Activated CD4-positive, alpha-beta T cell treated with anti-CD3 and anti-CD28 coated beads, Interleukin-2, amount 50 U/mL, for 16 hours (primary cell): ENCODE data around the gene ST8SIA2.
"Not testable (repeated sequence)": the region's sequence is repeated elsewhere in the genome, so short reads cannot be mapped to it uniquely, and the experiment has no call there.

Experiments used
- DNase-seq: peaks from one replicate; pipeline ENCODE4 v3.0.0-alpha.2; 2020

The ST8SIA2 gene

DNA sequence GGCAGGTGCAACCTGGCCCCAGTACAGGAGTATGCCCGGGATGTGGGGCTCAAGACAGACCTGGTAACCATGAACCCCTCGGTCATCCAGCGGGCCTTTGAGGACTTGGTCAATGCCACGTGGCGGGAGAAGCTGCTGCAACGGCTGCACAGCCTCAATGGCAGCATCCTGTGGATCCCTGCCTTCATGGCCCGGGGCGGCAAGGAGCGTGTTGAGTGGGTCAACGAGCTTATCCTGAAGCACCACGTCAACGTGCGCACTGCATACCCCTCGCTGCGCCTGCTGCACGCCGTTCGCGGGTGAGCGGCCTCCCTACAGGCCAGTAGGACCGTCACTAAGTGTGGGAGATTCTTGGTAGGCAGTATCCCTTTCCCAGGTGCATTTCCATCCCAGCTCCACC lies 51.0 kb downstream of the ST8SIA2 start:
- DNase-seq = no peak

DNA sequence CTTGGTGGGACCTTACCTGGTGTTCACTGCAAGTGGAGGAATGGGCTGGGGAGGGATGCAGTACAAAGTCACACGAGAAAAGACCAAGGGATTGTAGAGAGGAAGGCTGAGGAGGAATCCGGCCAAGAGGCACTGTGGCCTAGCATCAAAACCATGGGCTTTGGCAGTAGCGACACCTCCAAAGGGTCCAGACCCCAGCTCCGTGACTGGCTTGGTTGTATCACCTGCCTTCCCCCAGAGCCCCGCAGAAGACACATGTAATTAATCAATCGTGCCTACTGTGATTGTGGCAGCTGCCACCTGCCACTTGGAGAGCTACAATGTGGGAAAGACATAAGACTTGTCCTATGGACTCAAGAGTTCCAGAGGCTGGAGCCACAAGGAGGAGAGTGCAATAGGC lies 54.7 kb downstream of the ST8SIA2 start:
- no peak for DNase-seq

DNA sequence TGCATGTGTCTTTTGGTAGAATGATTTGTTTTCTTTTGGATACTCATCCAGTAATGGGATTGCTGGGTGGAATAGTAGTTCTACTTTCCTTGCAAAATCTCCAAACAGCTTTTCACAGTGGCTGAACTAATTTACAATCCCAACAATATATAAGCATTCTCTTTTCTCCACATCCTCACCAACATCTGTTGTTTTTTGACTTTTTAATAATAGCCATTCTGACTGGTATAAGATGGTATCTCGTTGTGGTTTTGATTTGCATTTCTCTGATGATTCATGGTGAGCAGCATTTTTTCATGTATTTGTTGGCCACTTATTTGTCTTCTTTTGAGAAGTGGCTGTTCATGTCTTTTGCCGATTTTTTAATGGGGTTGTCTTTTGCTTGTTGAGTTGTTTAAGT lies 55.8 kb downstream of the ST8SIA2 start:
- peak; percentile 2 for DNase-seq

DNA sequence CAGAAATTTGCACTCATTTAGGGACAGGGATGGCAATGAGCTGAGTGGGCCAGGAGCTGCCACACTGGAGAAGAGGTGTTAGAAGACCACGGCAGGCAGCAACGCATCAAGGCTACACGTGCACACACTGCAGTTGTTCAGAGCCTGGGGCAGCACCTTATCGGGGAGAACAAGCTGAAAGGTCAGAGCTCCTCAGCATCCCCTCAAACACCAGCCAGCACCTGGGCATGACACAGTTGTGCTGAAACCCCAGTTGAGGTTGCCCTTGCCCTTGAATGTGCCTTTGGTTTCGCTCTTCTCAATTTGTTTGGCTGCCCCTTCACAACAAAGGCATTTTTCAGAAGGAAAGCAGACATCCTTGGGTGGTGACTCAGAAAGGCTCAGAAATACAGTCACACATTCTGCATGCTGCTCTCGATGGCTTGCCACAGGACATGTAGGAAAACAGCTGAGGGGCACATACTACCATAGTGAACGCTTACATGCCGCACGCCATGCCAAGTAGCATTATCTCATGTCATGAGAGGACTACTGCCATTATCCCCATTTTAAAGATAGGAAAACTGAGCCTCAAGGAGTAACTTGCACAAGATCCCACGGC lies 57.6 kb downstream of the ST8SIA2 start:
- no peak for DNase-seq

DNA sequence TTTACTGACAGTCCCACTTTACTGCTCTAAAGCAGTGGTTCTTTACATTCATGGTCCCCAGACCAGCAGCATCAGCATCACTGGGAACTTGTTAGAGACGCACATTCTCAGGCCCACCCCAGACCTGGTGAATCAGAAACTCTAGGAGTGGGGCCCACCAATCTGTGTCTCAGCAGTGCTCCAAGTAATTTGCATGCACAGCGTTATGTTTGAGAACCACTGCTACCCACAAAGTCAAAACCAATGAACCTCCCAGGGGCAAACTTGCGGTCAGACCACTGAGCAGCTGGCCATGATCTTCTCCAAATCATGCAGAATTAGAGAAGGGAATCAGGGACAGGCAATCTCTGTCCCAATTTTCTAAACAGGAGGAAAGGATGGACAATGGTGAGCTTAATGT lies 58.5 kb downstream of the ST8SIA2 start:
- DNase-seq = no peak

DNA sequence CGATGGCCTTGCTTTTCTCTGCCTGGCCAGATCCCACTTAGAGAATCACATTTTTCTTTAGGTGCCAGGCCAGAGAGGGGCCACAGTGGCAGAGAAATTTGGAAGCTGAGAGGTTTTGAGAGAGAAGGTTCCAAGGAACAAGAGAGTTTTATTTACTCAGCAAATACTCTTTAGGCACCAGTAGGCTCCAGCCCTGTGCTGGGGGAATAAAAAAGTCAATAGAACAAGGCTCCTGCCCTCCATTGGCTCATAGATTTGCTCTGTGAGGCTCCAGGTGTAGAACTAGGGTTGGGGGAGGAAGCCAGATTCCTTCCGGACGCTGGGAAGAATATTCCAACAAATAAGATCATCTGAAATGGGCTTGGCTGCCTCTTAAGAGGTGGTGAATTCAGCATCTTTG lies 59.9 kb downstream of the ST8SIA2 start:
- no peak for DNase-seq

DNA sequence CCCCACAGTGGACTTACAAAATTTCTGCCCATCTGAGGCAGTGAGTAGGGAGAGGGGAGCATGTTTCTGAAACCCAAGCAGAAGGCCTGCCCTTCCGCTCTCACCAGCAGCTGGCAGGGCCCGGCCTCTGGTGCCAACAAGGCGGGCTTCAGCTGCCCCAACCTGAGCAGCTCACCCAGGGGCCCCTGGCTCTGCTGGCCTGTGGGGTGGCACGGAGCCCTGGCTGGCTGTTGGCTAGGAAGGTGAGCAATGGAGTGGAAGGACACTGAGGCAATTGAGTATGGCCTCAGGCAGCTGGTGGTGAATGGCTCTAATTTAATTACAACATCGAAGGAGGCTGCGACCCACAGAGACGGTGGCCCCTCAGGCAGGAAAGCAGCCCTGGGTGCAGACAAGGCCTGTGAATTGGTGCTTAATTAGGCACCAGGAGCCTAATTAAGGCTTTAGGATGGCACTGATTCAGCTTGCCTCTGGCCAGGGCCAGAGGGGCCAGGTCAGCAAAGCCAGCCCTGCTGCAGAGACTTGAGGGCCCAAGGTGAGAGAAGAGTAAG lies 60.9 kb downstream of the ST8SIA2 start:
- no peak for DNase-seq

DNA sequence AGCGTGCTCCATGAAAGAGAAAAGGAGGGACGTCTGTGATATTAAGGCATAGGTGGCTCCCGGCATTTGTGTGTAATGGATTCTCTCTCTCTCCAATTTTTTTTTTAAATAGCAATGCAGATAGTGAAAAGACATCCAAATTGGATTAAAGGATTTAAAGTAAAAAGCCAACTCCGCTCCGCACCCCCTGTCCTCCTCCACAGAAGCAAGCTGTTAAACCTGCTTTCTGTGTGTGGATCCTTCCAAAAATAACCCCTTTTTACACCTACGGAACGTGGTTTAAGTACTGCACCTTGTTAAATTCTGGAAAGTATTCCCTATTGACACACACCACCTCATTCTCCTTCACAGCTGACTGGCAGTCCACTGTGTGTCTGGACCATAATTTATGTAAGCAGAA lies 61.6 kb downstream of the ST8SIA2 start:
- no peak for DNase-seq

DNA sequence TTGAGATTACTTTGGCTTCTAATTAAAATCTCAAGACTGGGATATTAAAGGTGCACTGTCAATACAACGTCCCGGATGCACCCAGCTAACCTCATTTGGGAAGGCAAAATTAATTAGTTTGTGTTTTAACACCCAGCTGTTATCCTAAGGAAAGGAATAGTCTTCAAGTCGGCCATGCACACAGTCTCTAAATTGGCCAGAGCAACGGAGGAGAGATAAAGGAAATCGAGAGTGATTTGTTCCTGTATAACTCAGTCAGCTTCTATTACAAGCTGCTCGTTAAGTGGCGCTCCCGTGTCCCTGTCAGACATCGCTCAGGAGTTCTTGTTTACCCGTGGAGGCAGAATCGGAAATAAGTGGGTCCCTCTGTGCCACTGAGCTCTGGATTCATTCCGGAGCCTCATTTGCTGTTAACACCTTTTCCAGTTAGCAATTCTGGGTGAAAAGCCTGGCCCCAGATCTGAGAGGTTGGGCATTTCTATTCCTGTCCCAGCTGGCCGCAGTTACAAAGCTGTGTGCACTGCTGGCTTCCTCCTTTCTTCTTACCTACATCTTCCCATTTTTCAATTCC lies 63.9 kb downstream of the ST8SIA2 start:
- DNase-seq = no peak

DNA sequence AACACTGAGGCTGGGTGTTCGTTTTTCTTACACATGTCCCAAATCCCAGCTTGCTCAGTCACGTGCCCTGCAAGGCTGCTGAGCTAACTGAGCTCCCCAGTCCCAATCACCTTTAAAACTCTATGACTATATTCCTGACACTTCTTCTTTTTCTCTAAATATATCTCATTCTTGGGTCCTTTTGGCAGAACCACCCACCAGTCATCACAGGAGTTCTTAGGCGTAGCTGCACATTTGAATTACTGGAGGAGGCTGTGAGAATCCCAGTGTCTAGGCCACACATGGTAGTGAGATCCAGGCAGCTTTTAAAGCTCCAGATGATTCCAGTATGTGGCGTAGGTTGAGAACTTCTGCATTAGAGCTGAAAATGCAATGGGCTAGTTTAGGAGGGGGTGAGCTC lies 66.3 kb downstream of the ST8SIA2 start:
- no peak for DNase-seq

DNA sequence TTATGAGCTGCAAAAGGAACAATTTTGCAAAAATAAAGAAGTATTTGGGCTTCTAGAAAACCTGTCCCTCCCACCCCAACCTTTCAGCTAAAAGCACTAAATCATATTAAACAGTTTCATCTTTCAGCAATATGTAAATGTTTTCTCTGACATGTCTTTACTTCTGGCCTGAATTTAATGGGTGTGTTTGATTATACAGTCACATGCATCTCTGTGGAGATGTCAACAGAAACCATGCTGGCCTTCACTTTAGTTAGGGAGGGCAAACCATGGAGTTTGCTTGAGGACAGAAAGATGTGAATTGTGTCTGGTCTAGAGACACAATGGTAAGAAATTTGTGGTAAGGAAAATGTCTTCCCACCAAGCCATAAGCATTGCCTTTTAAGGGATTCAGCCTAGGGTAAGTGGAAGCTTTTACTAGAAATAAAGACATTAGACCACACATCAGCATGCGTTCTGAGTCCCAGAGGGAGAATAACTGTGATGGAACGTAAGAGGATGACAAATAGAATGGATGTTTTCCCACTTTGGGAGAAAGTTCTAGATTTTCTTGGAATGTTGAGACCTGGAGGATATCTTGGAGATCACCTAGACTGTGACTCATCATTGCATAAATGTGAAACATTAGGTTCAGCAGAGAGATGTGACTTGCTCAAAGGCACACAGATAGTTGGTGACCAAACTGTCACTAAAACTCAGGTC lies 68.9 kb downstream of the ST8SIA2 start:
- DNase-seq = no peak

DNA sequence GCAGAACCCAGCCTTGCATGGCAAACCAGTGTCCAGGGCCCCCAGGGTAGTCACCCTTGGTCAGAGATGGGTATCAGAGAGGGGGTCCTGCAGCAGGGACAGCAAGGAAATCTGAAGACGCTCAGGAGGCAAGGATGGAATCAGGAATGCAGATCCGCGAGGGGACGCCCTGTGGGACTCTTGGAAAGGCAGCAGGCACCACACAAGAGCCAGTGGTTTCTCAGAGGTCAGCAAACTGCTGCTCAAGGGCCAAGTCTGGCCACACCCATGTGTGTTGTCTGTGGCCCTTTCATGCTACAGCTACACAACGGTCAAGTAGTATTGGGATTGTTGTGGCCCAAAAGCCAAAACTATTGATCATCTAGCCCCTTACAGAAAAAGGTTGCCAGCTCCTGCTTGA lies 69.7 kb downstream of the ST8SIA2 start:
- DNase-seq = no peak

DNA sequence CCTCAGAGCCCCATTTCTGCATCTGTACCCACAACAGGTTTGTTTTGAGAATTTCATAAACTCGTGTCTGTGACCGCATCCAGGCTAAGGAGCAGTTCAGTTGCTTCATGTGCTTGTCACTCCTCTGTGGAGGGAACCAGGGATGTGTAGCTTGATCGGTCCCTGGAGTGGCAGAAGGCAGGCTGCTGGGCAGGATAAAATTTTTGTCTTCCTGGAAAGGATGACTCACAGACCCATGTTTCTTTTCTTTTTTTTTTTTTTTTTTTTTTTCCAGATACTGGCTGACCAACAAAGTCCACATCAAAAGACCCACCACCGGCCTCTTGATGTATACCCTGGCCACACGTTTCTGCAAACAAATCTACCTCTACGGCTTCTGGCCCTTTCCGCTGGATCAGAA lies 70.1 kb downstream of the ST8SIA2 start:
- no peak for DNase-seq

DNA sequence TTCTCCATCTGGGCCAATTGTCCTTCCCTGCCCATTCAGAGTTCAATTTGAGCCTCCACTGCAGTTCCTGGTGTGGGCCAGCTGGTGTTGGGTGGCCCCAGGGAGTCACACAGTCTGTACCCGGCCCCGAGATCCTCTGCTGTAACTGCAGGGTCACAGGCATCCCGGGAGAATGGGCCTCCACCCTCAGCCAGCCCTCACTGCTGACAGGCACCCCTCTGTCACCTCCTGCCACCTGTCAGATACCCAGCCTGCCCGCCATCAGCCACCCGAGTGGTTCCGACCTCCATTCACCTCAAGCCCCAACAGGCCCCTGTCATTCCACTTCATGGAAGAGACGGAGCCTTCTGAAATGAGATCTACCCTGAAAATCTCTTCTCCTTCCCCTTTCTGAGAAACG lies 73.2 kb downstream of the ST8SIA2 start:
- no peak for DNase-seq

DNA sequence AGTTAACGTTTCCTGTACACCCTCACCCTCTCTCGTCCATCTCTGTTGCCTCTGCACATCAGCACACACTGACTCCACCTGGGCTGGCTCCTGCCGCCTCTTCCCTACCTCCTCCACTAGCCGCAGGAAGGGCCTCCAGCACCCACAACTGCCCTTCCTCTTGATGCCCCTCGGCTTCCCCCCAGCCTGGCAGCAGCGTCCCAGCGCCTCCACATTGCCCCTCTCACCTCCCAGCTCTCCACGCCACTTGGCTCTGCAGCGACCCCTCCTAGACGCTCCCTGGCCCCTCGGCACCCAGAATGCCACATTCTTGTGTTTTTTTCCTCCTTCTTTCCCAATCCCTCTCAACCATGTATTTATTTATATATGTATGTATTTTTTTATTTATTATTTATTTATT lies 73.6 kb downstream of the ST8SIA2 start:
- DNase-seq = no peak

DNA sequence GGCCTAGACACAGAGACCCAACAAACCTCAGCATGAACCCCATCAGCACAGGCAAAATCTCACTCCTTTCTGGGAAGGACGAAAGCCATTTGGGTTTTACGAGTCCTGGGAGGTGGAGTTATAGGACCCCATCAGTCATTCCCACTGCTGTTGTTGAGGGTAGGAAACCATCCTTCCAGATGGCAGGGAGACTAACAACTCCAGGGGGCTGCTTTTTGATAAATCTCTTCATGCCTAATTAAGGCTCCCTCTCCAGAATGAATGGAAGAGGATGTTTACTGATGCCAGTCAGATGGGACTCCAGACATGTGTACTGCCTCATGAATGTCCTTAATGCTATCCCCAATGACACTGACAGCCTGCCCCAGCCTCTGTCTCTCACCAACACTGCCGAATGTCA lies 75.3 kb downstream of the ST8SIA2 start:
- DNase-seq = no peak

DNA sequence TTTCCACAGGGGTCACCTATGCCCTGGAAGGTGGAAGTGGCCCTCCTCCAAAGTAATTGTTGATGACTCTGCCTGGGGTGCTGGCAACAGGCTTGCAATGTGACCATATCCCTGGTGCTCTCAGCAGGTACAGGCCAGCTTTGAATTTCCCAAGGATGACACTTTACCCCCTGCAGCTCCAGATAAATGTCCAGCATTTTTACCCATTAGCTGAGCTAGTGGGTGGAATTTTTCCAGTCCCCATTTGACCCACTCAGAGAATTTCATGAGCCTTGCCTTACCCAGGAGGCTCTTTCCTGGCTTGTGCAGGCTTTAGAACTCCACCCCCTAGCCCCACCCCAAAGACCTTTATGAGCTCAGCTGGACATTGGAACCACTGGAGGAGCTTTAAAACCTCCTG lies 77.6 kb downstream of the ST8SIA2 start:
- DNase-seq = no peak

DNA sequence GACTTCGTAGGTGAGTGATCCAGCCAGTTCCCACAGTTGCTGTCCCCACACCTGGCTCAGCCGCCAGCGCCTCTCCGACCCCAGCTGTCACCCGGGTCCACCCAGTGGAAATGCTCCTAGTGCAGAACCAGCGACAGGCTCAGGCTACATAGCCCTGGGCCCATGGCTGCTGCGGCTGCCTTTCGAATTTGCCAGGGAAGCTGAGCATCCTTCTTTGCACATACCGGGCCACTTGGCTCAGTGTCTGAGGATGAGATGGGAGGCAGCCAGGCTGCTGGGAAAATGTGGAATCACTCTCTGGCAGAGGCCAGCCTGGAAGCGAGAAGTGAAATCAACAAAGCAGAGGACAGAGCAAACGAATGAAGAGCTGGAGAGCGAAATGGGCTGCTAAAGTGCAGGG lies 80.1 kb downstream of the ST8SIA2 start:
- no peak for DNase-seq

DNA sequence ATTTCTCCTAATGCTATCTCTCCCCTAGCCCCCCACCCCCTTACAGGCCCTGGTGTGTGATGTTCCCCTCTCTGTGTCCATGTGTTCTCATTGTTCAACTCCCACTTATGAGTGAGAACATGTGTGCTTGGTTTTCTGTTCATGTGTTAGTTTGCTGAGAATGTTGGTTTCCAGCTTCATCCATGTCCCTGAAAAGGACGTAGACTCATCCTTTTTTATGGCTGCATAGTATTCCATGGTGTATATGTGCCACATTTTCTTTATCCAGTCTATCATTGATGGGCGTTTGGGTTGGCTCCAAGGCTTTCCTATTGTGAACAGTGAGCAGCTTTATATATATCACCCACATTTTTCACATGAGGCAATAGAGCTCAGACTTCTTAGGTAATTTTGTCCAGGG lies 86.0 kb downstream of the ST8SIA2 start:
- not testable (repeated sequence) for DNase-seq

DNA sequence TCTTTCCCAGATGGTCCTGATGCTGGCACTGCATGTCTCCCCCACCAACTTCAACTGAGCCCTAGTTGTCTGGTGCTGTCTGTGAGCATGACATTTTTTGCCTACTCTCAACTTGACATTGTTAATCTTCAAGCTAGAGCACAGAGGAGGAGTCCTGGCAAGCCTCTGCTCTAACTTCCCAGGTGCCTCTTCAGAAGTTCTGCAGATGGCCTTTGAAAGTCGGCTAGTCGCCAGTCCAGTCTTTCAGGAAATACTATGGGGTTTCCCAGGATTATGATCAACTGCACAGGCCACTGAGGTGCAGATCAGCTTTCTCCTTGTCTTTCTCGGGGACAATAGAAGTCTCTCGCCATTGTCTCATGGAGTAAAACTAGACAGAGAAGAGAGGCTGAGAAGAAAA lies 86.7 kb downstream of the ST8SIA2 start:
- DNase-seq = no peak

DNA sequence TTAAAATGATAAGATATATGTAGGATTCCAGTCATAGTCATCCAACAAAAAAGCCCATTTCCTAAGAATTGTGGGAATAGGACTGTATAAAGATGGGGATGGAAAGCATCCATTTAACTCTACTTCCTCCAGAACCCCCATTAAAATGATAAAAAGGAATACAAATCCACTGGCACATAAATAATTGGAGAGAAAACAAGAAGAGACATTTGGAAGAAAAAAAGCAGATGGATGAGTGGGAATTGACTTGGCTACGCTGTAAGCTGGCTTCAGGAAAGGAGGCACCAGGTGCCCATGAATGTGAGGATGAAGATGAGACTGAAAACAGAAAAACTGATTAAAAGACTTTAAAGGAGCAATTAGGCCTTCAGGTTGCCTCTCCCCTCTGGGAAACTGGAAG lies 91.8 kb downstream of the ST8SIA2 start:
- no peak for DNase-seq

DNA sequence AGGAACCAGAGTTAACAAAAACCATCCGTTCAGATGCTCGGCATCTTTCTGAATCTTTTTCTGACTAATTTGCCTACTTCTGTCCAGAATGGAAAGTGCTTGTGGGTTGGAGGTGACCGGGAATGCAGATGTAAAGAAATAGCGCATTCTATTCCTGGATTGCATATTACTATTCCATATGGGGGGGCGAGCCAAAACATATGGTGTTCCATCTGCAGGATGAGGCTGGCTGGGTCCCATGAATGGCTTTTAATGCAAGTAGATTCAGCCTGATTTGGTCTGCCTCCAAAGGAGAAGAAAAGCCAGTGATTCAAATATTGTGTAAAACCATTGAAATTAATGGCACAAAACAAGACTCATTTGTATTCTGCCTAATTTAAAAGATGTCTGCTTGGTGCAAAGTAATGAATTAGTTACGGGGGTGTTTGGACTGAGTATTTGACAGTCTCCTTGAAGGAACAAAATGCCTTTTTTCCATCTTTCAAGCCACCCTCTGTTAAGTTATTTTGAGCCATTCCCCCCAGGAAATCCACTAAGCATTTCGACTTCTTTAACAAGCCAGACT lies 99.0 kb downstream of the ST8SIA2 start:
- no peak for DNase-seq

DNA sequence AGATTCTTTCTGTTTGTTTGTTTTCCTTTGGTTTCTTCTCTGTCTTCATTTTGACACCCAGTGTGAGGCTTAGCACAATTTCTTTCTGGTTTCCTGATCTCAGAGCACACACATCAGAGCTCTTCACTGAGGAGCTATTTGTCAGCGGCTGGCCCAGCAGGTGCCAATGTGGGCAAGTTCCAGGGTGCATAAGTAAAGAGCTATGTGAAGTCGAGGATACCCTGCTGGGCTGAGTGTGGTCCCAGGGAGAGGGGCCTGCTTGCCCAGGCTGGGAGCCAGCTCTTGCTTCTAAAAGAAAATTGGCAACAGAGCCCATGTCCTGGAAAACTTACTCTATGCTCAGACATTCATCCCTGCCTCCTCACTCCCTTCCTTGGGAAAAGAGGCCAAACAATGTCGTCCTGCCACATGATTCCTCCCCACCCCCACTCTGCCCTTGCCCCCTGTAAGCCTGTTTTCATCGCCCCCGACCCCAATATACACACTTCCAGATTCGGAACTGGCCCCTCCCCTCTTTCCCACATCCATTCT lies 101.2 kb downstream of the ST8SIA2 start:
- DNase-seq = no peak

DNA sequence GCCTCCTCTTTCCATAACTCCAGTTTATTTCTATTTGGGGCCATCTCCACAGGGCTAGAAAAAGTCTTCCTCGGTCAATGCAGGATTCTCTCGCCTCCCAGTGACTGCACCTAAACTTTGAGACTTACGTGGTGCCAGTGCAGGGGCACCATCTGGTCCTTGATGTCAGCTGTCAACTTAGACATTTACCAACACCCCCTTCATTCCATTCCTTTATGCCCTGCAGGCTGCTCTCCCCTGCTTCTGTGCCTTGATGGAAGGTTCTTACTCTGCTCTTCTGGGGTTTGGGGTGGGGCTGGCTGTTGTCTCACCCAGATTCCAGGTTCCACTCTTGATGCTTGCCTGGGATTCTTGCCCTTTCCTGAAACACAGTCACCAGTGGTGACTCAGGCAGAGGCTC lies 101.8 kb downstream of the ST8SIA2 start:
- no peak for DNase-seq
